ENCODE measurements around the gene MAP1LC3A.

- TF ChIP-seq POLR2A (IDR thresholded peaks at IDR 0.05; ENCODE audit: borderline replicate concordance, extremely low read depth, insufficient read depth, insufficient read length) (no peak), CTCF (IDR thresholded peaks at IDR 0.05 in 2 of 3, conservative IDR thresholded peaks at IDR 0.05 in 1 of 3; ENCODE audit: borderline replicate concordance in 1 of 3, insufficient read depth in 1 of 3, low read depth in 2 of 3, low read length in 2 of 3) (peak; percentile 46 to 60 (median 49); a peak in 5 of 6 replicates), SP1 (IDR thresholded peaks at IDR 0.05; ENCODE audit: low read depth) (no peak), EZH2phosphoT487 (IDR thresholded peaks at IDR 0.05; ENCODE audit: borderline replicate concordance) (no peak), EZH2 (IDR thresholded peaks at IDR 0.05) (no peak), ELF1 (IDR thresholded peaks at IDR 0.05; ENCODE audit: borderline replicate concordance, low read depth) (no peak), ZBTB33 (IDR thresholded peaks at IDR 0.05; ENCODE audit: extremely low read depth, insufficient replicate concordance, low read length) (no peak), POLR2AphosphoS5 (IDR thresholded peaks at IDR 0.05; ENCODE audit: low read depth, low read length) (no peak), RAD21 (IDR thresholded peaks at IDR 0.05; ENCODE audit: low read depth) (peak; percentile 82), CEBPB (IDR thresholded peaks at IDR 0.05; ENCODE audit: low read depth) (no peak)
Observed at GRCh38 chr20:34579191-34579978, 20.9 kb downstream of the MAP1LC3A start.
